ENCODE data around the gene WEE2. TPM values are rescaled to one million over a fixed set of nuclear protein-coding genes. Genes with fewer than 3 reads are reported as not detected.
"Not testable (repeated sequence)": the region's sequence is repeated elsewhere in the genome, so short reads cannot be mapped to it uniquely, and the experiment has no call there.

WEE2 gene
- total RNA-seq, 2 donors from 2014 or later = not detected

GRCh38 chr7:141685285-141686023 lies 22.7 kb upstream of the WEE2 start:
- H3K4me3 ChIP-seq = no peak overlapping the region
- intact Hi-C loops (cut with DNase I) = no loop called here
- H3K9me3 ChIP-seq = no peaks in the 10 kb centered on the region
- no peak for TF ChIP-seq CTCF (IDR thresholded peaks at IDR 0.05)
- no peak overlapping the region for H3K9ac ChIP-seq (ENCODE audit: low read depth in 2 of 2, low read length in 2 of 2)
- H3K36me3 ChIP-seq = no peaks in the 10 kb centered on the region
- H3K27me3 ChIP-seq = no peaks in the 10 kb centered on the region
- DNase-seq = no peak
- no peaks in the 10 kb centered on the region for H3K4me1 ChIP-seq
- H3K27ac ChIP-seq = no peak overlapping the region

GRCh38 chr7:141686074-141686473 lies 22.1 kb upstream of the WEE2 start:
- no peak for TF ChIP-seq CTCF (IDR thresholded peaks at IDR 0.05)
- Histone ChIP-seq H3K27ac (no peak overlapping the region), H3K27me3 (no peaks in the 10 kb centered on the region), H3K9me3 (no peaks in the 10 kb centered on the region), H3K4me1 (no peaks in the 10 kb centered on the region), H3K4me3 (no peak overlapping the region), H3K9ac (ENCODE audit: low read depth in 2 of 2, low read length in 2 of 2) (no peak overlapping the region), H3K36me3 (no peaks in the 10 kb centered on the region)
- intact Hi-C loops (cut with DNase I) = no loop called here
- DNase-seq = no peak

- DNase-seq = no peak
- Histone ChIP-seq H3K27me3 (no peaks in the 10 kb centered on the region), H3K9me3 (no peaks in the 10 kb centered on the region), H3K4me1 (no peaks in the 10 kb centered on the region), H3K9ac (ENCODE audit: low read depth in 2 of 2, low read length in 2 of 2) (no peak overlapping the region), H3K4me3 (no peak overlapping the region), H3K36me3 (no peaks in the 10 kb centered on the region), H3K27ac (no peak overlapping the region)
- TF ChIP-seq CTCF (IDR thresholded peaks at IDR 0.05) = no peak
- intact Hi-C loops (cut with DNase I) = no loop called here
Observed at GRCh38 chr7:141686670-141687069, 21.5 kb upstream of the WEE2 start.

GRCh38 chr7:141688043-141688442 lies 20.1 kb upstream of the WEE2 start:
- intact Hi-C loops (cut with DNase I) = no loop called here
- no peaks in the 10 kb centered on the region for H3K27me3 ChIP-seq
- no peaks in the 10 kb centered on the region for H3K4me1 ChIP-seq
- no peak for TF ChIP-seq CTCF (IDR thresholded peaks at IDR 0.05)
- H3K4me3 ChIP-seq = no peak overlapping the region
- no peaks in the 10 kb centered on the region for H3K9me3 ChIP-seq
- H3K9ac ChIP-seq (ENCODE audit: low read depth in 2 of 2, low read length in 2 of 2) = no peak overlapping the region
- no peak overlapping the region for H3K27ac ChIP-seq
- no peak for DNase-seq
- no peaks in the 10 kb centered on the region for H3K36me3 ChIP-seq

- DNase-seq; intact Hi-C loops (cut with DNase I); H3K9ac ChIP-seq (ENCODE audit: low read depth in 2 of 2, low read length in 2 of 2); H3K36me3 ChIP-seq; H3K27me3 ChIP-seq; H3K9me3 ChIP-seq; H3K27ac ChIP-seq; H3K4me3 ChIP-seq; H3K4me1 ChIP-seq: not testable (repeated sequence)
Observed at GRCh38 chr7:141689072-141689825, 18.9 kb upstream of the WEE2 start.

GRCh38 chr7:141691540-141691939 lies 16.6 kb upstream of the WEE2 start:
- Histone ChIP-seq H3K4me3 (no peak overlapping the region), H3K36me3 (no peaks in the 10 kb centered on the region), H3K27me3 (no peaks in the 10 kb centered on the region), H3K9me3 (no peaks in the 10 kb centered on the region), H3K27ac (no peak overlapping the region), H3K9ac (ENCODE audit: low read depth in 2 of 2, low read length in 2 of 2) (no peak overlapping the region), H3K4me1 (peaks cover 6% of the 10 kb centered on the region)
- no peak for DNase-seq
- intact Hi-C loops (cut with DNase I) = no loop called here
- no peak for TF ChIP-seq CTCF (IDR thresholded peaks at IDR 0.05)
